Activated CD8-positive, alpha-beta memory T cell treated with anti-CD3 and anti-CD28 coated beads for 48 hours (primary cell): ENCODE results near the gene FAM107B.
"Not testable (repeated sequence)": the region's sequence is repeated elsewhere in the genome, so short reads cannot be mapped to it uniquely, and the experiment has no call there.

ENCODE experiments used
- DNase-seq, 3 experiments: peaks; one replicate each; pipeline ENCODE4 v3.0.0-alpha.2; 2020; ENCODE audit warnings: low read depth in 2 of 3, low spot score in 2 of 3

Gene FAM107B

DNA sequence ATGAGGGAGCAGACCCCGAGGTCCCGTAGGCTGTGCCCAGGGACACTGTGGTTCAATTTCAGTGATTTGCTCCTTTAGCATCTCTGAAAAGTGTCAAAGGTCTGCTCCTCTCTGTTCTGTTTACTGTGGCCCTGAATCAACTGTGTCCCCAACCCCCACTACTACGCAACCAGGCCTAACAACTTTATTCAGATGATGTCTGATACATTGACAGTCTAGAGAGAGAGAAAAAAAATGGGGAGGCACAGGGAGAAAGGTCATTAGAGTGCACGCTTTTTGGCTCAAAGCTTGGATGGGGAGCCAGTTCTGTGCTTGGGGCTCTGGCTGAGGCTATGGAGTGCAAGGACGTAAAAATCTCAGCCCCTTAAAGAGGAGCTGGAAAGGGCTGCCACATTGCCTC lies 77.9 kb downstream of the FAM107B start:
- DNase-seq: no peak

GRCh38 chr10:14695847-14696480 lies 78.7 kb downstream of the FAM107B start:
- DNase-seq: no peak

GRCh38 chr10:14693891-14694290 lies 80.8 kb downstream of the FAM107B start:
- no peak for DNase-seq

DNA sequence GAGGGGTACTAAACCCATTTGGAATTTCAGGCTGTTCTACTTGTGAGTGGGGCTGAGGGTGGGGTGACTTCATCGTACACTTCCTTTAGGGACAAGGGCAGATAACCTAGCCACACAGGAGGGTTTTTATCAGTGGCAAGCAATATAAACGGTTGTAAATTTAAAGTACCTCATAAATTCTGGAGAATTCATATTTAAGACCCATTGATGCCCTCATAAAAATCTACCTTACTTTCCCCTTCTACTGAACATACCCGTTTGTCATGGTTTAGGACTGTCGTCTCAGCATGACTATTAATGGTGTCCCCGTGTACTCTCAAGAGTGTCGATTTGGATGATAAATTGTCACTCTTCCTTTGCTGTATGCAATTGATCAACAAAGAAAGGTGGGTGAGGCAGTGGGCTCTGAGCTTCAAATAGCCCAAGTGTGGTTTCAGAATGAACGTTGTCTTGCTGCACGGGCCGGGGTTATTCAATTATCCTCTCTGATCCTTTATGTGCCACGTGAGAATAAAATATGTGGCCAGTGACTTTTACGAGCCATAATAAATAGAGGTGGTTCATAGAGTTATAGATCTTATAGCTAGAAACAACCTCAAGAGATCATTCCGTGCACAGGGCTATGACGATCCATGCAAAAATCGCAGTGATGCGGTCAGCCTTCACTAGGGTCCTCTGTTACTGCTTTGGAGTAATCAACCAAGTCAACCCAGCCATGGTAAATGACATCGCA lies 82.2 kb downstream of the FAM107B start:
- no peak for DNase-seq

DNA sequence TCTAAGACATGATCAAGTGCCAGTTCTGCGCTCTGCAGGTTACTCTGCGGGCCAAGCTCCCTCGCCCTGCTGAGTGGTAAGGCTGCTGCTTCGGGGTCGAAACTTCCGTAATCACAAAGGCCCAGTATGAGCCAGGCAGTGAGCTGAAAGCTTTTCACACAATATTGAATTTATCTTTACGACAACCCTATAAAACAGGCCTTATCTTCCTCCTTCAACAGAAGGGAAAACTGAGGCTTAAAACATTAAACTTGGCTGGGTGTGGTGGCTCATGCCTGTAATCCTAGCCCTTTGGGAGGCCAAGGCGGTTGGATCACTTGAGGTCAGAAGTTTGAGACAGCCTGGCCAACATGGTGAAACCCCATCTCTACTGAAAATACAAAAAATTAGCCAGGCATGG lies 83.3 kb downstream of the FAM107B start:
- DNase-seq: no peak

DNA sequence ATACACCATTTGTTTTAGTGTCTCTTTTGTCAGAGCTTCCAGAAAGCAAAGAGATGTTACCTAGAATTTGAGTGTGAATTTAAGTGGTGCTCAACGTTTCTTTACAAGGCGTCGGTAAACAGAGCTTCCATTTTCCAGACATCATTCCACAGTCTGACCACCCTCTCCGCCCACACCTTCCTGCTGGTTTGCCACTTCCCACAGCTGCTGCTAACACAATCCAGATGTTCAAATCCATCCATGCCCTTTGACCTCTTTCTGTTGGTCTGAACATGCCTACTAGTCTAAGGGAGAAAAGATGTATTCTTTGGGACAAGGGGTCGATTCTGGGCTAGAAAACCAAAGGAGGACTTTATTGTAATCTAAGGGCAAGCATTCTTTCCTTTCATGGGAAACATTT lies 86.1 kb downstream of the FAM107B start:
- no peak for DNase-seq

DNA sequence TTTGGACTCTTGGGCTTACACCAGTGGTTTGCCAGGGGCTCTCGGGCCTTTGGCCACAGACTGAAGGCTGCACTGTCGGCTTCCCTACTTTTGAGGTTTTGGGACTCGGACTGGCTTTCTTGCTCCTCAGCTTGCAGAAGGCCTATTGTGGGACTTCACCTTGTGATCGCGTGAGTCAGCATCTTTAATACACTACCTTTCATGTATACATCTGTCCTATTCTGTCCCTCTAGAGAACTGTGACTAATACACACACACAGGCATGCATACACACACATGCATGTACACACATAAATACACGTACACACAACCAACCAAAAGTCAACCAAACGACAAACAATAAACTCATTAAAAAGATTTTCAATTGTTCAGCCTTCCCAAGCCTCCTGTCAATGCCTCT lies 86.5 kb downstream of the FAM107B start:
- not testable (repeated sequence) for DNase-seq

DNA sequence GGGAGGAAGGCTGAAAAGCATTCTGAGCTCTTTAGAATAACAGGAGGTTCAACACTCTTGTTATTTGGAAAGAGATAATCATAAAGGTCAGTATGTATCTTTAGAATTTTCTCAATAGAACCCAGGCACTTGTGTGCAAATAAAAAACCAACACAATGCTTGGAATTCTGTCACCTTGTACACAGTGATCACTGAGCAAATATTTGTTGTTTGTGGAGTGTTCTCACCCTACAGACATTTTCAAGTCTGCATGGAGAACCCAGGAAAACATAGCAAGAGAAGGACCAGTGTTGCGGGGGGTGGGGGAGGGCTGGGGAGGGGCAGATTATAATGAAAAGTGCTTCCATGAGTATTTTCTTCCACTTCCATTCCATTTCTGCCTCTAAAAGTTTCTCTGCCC lies 87.4 kb downstream of the FAM107B start:
- DNase-seq: no peak

DNA sequence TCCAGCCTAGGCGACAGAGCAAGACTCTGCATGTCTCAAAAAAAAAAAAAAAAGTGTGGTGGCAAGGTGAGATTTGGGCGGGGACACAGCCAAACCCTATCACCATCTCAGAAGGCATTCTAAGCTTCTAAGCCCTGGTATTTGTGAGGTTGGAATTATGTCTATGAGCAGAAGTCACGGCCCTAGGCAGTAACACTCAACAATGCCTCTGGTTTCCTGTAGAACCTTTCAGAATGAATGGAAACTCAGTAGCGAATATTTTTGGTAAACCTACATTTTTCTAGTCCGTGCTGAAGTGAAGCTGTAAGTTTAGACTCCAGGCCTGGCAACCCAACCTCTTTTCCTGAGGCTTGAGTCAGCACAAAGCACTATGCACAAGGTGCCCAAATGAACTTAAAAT lies 88.3 kb downstream of the FAM107B start:
- no peak for DNase-seq

DNA sequence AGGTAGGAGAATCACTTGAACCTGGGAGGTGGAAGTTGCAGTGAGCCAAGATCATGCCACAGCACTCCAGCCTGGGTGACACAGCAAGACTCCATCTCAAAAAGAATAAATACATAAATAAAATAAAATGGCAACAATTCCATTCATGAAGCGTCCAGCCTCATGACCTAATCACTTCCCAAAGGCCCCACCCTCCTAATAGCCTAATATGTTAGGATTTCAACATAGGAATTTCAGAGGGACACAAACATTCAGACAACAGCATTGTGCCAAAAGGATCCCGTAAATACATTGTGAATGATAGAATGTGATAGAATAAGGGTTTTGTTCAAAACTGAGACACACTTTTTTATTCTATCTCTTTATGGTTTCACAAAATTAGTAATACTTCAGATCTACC lies 90.3 kb downstream of the FAM107B start:
- no peak for DNase-seq

DNA sequence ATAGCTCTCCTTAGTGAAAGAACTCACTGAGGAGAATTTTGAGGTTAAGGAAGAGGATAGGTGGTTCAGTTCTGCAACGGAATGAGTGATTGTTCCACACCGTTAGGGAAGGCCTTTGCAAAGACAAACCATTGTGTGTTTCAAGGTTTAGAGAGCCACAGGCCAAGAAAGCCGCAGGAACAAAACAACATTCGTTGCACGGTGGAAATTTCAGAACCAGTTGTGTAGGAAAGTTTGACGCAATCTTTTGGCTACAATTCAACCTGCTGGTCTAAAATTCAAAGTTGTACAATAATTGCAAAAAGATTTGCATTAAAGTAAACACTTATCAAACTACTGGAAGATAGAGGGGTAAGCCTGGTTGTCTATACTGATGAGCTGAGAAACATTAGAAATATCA lies 91.4 kb downstream of the FAM107B start:
- DNase-seq: no peak

- DNase-seq: no peak
Observed at GRCh38 chr10:14681802-14682201, 92.9 kb downstream of the FAM107B start.

GRCh38 chr10:14681305-14681704 lies 93.4 kb downstream of the FAM107B start:
- DNase-seq: no peak

DNA sequence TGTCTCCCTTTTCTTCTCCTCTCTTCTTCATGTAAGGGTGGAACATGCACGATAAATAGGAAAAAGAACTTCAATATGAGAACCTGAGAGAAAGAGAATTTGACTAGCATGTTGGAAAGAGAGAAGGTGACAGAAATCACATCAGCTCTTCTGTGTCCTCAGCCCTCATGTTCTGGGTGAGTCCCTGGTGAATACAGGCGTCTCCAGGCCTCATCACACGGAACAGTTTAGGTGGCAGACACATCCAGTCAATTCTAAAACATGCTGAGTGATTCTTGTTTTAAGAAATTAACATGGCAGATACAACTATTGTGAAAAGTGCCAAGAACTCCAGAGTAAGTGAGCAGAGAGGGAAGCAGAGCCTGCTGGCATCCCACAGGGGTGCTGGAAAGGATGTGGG lies 96.1 kb downstream of the FAM107B start:
- DNase-seq: no peak

DNA sequence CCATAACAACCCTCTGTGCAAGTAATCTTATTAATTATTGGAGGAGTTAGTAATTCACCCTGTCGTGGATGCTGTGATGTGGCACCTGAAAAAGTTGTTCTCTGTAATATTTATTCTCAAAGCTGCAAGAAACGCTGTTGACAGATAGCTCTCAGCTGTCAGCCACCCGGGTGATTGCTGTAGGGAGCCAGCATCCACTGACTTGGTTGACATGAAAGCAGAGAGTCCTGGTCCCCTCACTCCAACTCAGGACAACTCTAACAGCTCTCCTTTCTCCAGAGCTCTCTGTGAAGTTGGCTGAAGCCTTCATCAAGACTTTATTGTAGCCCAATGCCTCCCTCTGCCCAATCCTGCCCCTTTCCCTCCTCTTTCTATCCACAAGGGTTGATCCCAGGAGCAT lies 98.0 kb downstream of the FAM107B start:
- DNase-seq: no peak

DNA sequence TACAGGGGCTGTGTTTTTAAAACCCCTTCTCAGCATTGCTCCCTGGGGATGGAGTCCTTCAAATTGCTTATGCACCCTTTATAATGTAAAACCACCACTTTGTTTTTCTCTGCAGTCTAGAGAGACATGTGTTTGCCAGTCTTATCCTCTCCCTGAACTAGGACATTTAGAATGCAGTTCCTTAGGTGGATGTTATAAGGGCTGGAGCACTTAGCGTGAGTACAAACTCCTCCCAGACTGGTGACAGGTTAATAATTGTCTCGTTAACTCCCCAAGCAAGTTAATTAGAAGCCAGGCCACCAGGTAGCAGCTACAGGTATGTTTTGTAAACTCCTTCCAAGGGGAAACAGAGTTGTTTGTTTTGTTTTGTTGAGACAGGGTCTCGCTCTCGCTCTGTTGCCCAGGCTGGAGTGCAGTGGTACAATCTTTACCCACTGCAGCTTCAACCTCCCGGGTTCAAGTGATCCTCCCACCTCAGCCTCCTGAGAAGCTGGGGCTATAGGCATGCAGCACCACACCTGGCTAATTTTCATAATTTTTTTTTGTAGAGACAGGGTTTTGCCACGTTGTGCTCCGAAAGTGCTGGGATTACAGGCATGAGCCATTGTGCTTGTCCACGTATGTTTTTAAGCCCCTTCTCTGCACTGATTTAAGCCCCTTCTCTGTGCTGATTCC lies 100.2 kb downstream of the FAM107B start:
- no peak for DNase-seq

DNA sequence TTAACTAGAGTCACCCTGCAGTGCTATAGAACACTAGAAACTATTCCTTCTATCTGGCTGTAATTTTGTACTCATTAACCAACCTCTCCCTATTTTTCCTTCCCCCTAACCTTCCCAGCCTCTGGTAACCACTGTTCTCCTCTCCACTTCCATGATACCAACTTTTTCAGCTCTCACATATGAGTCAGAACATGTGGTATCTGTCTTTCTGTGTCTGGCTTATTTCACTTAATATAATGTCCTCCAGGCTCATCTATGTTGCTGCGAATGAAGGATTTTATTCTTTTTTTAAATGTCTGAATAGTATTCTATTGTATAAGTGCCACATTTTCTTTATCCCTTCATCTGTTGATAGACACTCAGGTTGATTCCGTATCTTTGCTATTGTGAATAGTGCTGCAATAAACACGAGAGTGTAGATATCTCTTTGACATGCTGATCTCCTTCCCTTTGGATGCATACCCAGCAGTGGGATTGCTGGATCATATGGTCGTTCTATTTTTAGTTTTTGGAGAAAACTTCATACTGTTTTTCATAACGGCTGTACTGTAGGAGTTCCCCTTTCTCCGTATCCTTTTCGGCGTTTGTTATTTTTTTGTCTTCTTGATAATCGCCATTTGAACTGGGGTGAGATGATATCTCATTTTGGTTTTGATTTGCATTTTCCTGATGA lies 101.4 kb downstream of the FAM107B start:
- no peak for DNase-seq

DNA sequence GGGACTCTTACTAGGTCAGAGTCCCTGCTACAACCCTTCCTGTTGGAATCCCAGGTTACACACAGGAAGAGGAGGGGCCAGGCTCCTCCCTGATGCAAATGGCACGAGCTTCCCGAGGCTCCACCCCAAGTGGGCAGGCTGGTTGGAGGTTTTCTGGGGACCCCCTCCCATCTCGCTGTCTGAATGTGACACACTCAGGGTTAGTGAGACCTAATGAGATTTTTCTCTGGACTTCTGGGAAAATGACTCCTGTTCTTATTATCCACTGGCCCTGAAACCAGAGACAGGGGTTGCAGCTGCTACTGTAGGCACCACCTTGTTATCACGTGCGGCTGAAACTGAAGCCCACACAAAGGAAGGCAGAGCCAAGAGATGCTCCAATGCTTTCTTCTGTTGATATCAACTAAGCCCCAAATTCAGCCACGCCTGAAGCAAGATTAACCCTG lies 103.3 kb downstream of the FAM107B start:
- DNase-seq: no peak

DNA sequence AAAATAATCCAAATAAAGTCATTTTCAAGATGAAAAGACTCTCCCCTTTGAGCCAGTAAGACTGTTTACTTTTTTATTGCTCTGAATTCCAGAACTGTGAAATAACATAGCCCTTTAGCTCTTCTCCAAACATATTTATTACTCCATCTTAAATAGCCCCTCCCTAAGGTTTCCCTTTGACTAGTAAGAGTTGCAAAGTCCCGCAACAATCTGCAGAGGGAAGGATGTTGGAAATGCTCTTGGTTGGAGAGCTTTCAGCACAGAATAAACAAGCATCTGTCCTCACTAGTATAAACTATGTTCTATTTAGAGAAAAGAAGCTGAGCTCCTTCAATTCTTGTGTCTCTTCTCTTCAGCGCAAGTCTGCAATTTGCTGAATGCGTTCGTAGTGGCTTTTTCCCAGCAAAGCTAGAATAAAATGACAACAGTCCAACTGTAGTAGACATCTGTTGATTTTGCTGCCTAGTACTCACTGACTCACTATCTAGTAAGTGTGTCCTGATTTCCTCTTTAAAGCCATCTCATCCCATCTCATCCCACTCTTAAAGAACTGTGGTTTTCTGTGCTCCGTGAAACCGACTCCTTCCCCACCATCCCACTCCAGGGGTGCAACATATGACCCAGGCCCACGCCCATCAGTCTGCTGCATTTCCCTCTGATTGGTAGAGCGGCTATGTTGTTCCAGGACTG lies 104.0 kb downstream of the FAM107B start:
- no peak for DNase-seq

DNA sequence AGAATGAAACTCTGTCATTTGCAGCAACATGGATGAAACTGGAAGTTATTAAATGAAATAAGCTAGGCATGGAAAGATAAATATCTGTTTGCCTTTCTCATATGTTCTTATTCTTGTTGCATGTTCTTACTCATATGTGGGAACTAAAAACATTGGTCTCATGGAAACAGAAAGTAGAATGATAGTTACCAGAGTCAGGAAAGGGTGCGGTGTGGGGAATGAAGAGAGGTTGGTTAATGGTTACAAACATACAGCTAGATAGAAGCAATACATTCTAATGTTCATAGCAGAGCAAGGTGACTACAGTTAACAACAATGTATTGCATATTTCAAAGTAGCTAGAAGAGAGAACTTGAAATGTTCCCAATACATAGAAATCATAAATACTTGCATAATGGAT lies 105.1 kb downstream of the FAM107B start:
- DNase-seq: no peak

DNA sequence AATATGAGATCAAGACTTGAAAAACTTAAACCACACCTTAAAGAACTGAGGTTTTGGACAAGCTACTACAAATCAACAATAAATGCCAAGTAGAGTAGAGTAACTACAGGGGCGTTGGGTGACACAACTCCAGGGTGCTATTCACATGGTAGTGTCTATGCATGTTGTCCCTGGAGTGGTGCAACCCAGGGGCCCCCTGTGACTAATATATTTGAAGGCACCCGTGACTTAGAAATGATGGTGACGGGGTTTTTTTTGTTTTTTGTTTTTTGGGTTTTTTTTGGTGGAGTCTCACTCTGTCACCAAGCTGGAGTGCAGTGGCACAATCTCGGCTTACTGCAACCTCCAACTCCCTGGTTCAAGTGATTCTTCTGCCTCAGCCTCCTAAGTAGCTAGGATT lies 106.9 kb downstream of the FAM107B start:
- no peak for DNase-seq
